HepG2 (cell line): ENCODE data around the gene KDM8. TPM values are rescaled to one million over a fixed set of nuclear protein-coding genes. Genes with fewer than 3 reads are reported as not detected.
A peak's percentile ranks its signal among the peaks of the same experiment; 100 is the strongest.

ENCODE experiments used
- CENPT ChIP-seq: sonication (generic); formaldehyde crosslinking; IDR thresholded peaks from 2 replicates; pipeline ENCODE4 v1.8.0; 2022; ENCODE audit warnings: low read depth, mild to moderate bottlenecking, moderate library complexity, missing genetic modification reagents
- CREB1 ChIP-seq, 2 experiments: fragments of 450-650 bp in 1 of 2; IDR thresholded peaks; 2 replicates each; pipeline ENCODE4 v1.6.1; 2016 to 2017; ENCODE audit warnings: control low read depth in 1 of 2, mild to moderate bottlenecking in 1 of 2, missing compliant biosample characterization in 1 of 2, missing genetic modification characterization in 1 of 2
- DMAP1 ChIP-seq: IDR thresholded peaks from 2 replicates; pipeline ENCODE4 v1.6.1; 2016
- HOXA3 ChIP-seq: sonication (generic); formaldehyde crosslinking; IDR thresholded peaks from 2 replicates; pipeline ENCODE4 v1.5.0; 2020; ENCODE audit warnings: missing genetic modification reagents
- IRF2 ChIP-seq: IDR thresholded peaks from 2 replicates; pipeline ENCODE4 v1.6.1; 2018; ENCODE audit warnings: missing genetic modification reagents, missing compliant biosample characterization
- KAT7 ChIP-seq: IDR thresholded peaks from 2 replicates; pipeline ENCODE4 v1.6.1; 2018; ENCODE audit warnings: borderline replicate concordance, missing compliant biosample characterization
- KDM1A ChIP-seq: IDR thresholded peaks from 2 replicates; pipeline ENCODE4 v1.6.1; 2016; ENCODE audit warnings: missing compliant biosample characterization
- KDM6A ChIP-seq: IDR thresholded peaks from 2 replicates; pipeline ENCODE4 v1.6.1; 2016; ENCODE audit warnings: low read depth
- PRMT3 ChIP-seq: sonication (generic); formaldehyde crosslinking; IDR thresholded peaks from 2 replicates; pipeline ENCODE4 v1.8.1; 2022; ENCODE audit warnings: low read depth, mild to moderate bottlenecking, moderate library complexity, missing genetic modification reagents, borderline replicate concordance
- RAD21 ChIP-seq: fragments of 450-650 bp; formaldehyde crosslinking; IDR thresholded peaks from 2 replicates; pipeline ENCODE4 v1.5.0; 2020; ENCODE audit warnings: mild to moderate bottlenecking
- TAF1 ChIP-seq: sonication (generic); formaldehyde crosslinking; IDR thresholded peaks from 2 replicates; pipeline ENCODE4 v1.4.0; 2020; ENCODE audit warnings: missing genetic modification reagents
- TRIM24 ChIP-seq: sonication (generic); formaldehyde crosslinking; IDR thresholded peaks from 2 replicates; pipeline ENCODE4 v1.8.0; 2022; ENCODE audit warnings: mild to moderate bottlenecking, missing genetic modification reagents
- ZNF274 ChIP-seq: sonication (generic); formaldehyde crosslinking; IDR thresholded peaks from 2 replicates; pipeline ENCODE4 v1.5.1; 2020; ENCODE audit warnings: mild to moderate bottlenecking, missing genetic modification reagents
- ZNF546 ChIP-seq: sonication (generic); formaldehyde crosslinking; conservative IDR thresholded peaks from 2 replicates; pipeline ENCODE4 v1.8.1; 2023; ENCODE audit warnings: mild to moderate bottlenecking, missing genetic modification reagents
- ZNF777 ChIP-seq: sonication (generic); formaldehyde crosslinking; IDR thresholded peaks from 2 replicates; pipeline ENCODE4 v1.4.0; 2020; ENCODE audit warnings: missing genetic modification reagents
- ZNF781 ChIP-seq: sonication (generic); formaldehyde crosslinking; IDR thresholded peaks from 2 replicates; pipeline ENCODE4 v1.5.1; 2020; ENCODE audit warnings: borderline replicate concordance, mild to moderate bottlenecking, missing genetic modification reagents; ENCODE audit errors: not compliant biosample characterization
- ZNF790 ChIP-seq: sonication (generic); formaldehyde crosslinking; IDR thresholded peaks from 2 replicates; pipeline ENCODE4 v1.8.0; 2022; ENCODE audit warnings: missing genetic modification reagents, mild to moderate bottlenecking, borderline replicate concordance
- ZSCAN25 ChIP-seq: sonication (generic); formaldehyde crosslinking; IDR thresholded peaks from 2 replicates; pipeline ENCODE4 v1.8.0; 2022; ENCODE audit warnings: mild to moderate bottlenecking, missing genetic modification reagents
- polyA plus RNA-seq, 8 experiments: library from polyadenylated mRNA; depleted of rRNA in 3 of 8; stranded (reverse) in 7 of 8; unstranded in 1 of 8; fragments of >200 nt; fragmentation: Illumina TruSeq in 4 of 8; extraction: Trizol in 4 of 8; gene quantifications; 2 replicates each; pipeline versions ENCODE4 v1.2.1 to v1.2.3, GENCODE V29; 2011 to 2016; ENCODE audit warnings: low read depth in 4 of 8, missing spikeins in 1 of 8, mixed read lengths in 1 of 8; ENCODE audit not compliant: insufficient read depth in 1 of 8
- total RNA-seq, 5 experiments: library from RNA; depleted of rRNA; stranded (reverse); fragments of >200 nt; fragmentation: Illumina TruSeq; extraction: Trizol; gene quantifications; 2 replicates each; pipeline ENCODE4 v1.2.3, GENCODE V29; 2016; ENCODE audit warnings: low read depth in 1 of 5
- TF ChIP-seq, protein P1 (sequence below): sonication (generic); formaldehyde crosslinking; IDR thresholded peaks from 2 replicates; pipeline ENCODE4 v1.5.0; 2020; ENCODE audit warnings: missing genetic modification reagents
- TF ChIP-seq, protein P2 (sequence below): sonication (generic); formaldehyde crosslinking; IDR thresholded peaks from 2 replicates; pipeline ENCODE4 v1.5.0; 2020; ENCODE audit warnings: mild to moderate bottlenecking, missing genetic modification reagents
- TF ChIP-seq, protein P3 (sequence below): IDR thresholded peaks from 2 replicates; pipeline ENCODE4 v1.6.1; 2016; ENCODE audit warnings: mild to moderate bottlenecking, missing biosample characterization, missing genetic modification reagents
- TF ChIP-seq, protein P4 (sequence below): sonication (generic); formaldehyde crosslinking; IDR thresholded peaks from 2 replicates; pipeline ENCODE4 v1.5.0; 2020; ENCODE audit warnings: mild to moderate bottlenecking, missing genetic modification reagents

KDM8 gene
- total and polyA plus RNA-seq, 2 of the 13 experiments (the other 11 are each of a cell fraction or from before 2014, with no cell fraction given) = 3.3 to 8.6 TPM

DNA sequence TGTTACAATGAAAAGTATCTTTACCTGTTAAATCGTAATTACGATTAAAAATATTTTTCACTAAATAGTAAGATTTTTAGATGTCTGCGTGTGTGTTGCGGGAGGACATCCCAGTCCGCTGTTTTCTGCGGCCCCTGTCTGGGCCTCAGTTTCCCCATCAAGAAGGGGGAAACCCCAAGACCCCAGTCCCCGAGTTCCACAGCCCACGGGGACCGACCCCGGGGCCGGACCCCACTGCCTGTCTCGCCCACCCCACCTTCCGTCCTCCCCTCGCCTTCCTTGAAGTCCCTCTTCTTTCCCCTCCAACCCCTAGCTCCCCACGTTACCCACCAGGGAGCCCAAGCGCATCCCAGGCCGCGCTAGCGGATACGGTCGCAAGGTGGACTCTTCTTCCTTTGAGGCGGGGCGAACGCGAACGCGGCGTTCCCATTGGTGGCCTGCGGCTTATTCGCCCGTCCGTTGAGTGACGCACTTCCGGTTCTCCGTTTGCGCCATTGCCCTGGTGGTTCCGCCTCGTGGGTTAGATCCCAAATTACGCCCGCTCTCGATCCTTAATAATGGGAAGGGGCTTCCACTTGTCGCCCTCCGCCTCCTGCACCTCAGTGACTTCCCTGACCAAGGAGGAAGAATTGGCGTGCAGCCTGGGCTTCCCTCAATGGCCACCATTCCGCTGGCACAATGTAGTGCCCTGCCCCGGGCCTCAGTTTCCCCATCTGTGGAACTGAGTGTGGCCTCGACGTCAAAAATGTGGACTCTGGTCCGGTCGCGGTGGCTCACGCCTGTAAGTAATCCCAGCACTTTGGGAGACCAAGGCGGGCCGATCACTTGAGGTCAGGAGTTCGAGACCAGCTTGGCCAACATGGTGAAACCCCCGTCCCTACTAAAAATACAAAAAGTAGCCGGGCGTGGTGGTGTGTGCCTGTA lies 65.3 kb downstream of the KDM8 start, which contains the start of gene NSMCE1 (continued):
- TF ChIP-seq, protein P1, sequence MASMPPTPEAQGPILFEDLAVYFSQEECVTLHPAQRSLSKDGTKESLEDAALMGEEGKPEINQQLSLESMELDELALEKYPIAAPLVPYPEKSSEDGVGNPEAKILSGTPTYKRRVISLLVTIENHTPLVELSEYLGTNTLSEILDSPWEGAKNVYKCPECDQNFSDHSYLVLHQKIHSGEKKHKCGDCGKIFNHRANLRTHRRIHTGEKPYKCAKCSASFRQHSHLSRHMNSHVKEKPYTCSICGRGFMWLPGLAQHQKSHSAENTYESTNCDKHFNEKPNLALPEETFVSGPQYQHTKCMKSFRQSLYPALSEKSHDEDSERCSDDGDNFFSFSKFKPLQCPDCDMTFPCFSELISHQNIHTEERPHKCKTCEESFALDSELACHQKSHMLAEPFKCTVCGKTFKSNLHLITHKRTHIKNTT (CRISPR knock-in tag) = no peak
- TF ChIP-seq RAD21 (CRISPR knock-in tag) (peak; percentile 23; the same call in 1 of the 2 replicates), TAF1 (CRISPR knock-in tag) (peak; percentile 93), ZNF546 (CRISPR knock-in tag) (peak; percentile 92; the same call in 1 of the 2 replicates), KDM6A (CRISPR knock-in tag) (no peak), ZNF781 (CRISPR knock-in tag) (peak; percentile 76), IRF2 (CRISPR knock-in tag) (peak; percentile 76; the same call in 1 of the 2 replicates), ZNF790 (CRISPR knock-in tag) (0 out of 2 replicates have a peak, but pooled peaks have one; percentile 22), ZSCAN25 (no peak), PRMT3 (CRISPR knock-in tag) (no peak), ZNF777 (peak; percentile 41; the same call in 1 of the 2 replicates), DMAP1 (peak; percentile 87), KAT7 (CRISPR knock-in tag) (peak; percentile 65), CREB1 (IDR thresholded peaks at IDR 0.05) (peak; percentile 96), CREB1 (CRISPR knock-in tag; IDR thresholded peaks at IDR 0.05) (peak; percentile 98), ZNF274 (CRISPR knock-in tag) (no peak; the same call in 1 of the 2 replicates), KDM1A (CRISPR knock-in tag) (peak; percentile 51; the same call in 1 of the 2 replicates), CENPT (no peak), HOXA3 (peak; percentile 96), TRIM24 (no peak)
- TF ChIP-seq, protein P2, sequence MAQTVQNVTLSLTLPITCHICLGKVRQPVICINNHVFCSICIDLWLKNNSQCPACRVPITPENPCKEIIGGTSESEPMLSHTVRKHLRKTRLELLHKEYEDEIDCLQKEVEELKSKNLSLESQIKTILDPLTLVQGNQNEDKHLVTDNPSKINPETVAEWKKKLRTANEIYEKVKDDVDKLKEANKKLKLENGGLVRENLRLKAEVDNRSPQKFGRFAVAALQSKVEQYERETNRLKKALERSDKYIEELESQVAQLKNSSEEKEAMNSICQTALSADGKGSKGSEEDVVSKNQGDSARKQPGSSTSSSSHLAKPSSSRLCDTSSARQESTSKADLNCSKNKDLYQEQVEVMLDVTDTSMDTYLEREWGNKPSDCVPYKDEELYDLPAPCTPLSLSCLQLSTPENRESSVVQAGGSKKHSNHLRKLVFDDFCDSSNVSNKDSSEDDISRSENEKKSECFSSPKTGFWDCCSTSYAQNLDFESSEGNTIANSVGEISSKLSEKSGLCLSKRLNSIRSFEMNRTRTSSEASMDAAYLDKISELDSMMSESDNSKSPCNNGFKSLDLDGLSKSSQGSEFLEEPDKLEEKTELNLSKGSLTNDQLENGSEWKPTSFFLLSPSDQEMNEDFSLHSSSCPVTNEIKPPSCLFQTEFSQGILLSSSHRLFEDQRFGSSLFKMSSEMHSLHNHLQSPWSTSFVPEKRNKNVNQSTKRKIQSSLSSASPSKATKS (CRISPR knock-in tag) = no peak
- TF ChIP-seq, protein P3, sequence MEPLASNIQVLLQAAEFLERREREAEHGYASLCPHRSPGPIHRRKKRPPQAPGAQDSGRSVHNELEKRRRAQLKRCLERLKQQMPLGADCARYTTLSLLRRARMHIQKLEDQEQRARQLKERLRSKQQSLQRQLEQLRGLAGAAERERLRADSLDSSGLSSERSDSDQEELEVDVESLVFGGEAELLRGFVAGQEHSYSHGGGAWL = peak; percentile 84
- TF ChIP-seq, protein P4, sequence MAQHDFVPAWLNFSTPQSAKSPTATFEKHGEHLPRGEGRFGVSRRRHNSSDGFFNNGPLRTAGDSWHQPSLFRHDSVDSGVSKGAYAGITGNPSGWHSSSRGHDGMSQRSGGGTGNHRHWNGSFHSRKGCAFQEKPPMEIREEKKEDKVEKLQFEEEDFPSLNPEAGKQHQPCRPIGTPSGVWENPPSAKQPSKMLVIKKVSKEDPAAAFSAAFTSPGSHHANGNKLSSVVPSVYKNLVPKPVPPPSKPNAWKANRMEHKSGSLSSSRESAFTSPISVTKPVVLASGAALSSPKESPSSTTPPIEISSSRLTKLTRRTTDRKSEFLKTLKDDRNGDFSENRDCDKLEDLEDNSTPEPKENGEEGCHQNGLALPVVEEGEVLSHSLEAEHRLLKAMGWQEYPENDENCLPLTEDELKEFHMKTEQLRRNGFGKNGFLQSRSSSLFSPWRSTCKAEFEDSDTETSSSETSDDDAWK (CRISPR knock-in tag) = no peak
